ENCODE measurements around the gene XPR1.

GRCh38 chr1:180611016-180611930, 20.5 kb upstream of the XPR1 start:
- no peak for TF ChIP-seq CTCF (IDR thresholded peaks at IDR 0.05; ENCODE audit: low read depth, low read length, poor library complexity, severe bottlenecking)
- TF ChIP-seq EZH2phosphoT487 (IDR thresholded peaks at IDR 0.05; ENCODE audit: borderline replicate concordance, low read length): no peak

Data from DOHH2 (cell line).